DMS53 (cell line): ENCODE data around the gene RAMACL.

Experiments
- DNase-seq: peaks from one replicate; lab custom pipeline; 2025; lab: John Stamatoyannopoulos, UW

RAMACL gene

GRCh38 chr6:166618251-166618650, 31.8 kb upstream of the RAMACL start:
- DNase-seq, result no peak

DNA sequence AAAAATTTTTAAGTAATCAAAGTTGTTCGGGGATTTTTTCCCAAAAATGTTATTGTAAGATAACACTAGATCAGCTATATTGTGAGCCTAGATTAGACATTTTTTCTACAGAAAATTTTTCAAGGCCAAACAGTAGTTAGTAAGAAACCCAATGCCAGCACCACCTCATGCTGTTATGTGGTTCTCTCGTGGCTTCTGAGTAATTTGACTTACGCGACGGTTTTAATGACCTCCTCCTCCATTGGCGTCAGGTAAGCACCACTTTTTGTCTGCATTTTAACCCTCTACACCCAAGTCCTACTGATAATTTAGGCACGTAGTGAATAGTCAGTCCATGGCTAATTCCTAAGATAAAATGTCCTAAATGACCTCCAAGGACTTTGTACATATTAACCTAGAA, 30.9 kb upstream of the RAMACL start:
- no peak for DNase-seq

DNA sequence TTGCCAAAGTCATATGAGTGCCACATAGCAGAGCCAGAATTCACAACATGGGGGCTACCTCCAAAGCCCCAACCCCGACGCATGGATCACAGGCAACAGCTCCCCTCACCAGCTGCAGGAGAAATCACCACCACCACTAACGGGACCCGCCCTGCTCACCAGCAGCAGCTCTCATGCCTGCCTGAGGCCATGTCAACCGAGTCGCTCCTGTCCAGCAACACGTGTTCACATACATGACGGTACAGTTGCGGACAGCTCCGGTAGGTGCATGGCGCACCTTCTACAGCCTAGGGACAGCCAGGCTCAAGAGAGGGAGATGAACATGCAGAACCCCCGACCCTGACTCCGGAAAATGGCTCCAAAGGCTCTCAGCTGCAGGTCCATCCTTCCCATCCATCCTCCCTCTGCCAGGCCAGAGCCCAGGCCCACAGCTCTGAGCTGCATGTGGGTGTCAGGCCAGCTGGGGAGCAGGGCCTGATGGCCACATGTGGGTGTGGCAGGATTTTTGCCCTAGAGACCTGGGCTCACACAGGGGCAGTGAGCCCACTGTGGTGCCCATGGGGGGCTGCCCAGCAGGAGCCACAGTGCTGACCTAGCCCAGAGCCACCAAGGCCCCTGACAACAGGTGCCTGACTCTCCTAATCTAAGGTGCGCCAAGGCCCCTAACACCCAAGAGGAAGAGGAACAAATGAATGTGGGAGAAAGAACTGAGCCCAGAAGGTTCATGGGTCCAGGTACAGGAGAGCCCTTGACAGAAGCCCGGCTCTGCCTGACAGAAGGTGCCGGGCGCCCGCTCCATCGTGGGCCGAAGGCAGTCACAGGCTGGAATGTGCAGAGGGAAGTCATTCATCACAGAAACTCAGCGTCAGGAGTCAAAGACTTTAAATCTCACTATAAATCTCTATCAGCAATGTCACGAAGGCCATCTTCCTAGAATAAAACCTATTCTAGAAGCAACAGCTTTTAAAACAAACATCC, 30.1 kb upstream of the RAMACL start:
- DNase-seq, result no peak

DNA sequence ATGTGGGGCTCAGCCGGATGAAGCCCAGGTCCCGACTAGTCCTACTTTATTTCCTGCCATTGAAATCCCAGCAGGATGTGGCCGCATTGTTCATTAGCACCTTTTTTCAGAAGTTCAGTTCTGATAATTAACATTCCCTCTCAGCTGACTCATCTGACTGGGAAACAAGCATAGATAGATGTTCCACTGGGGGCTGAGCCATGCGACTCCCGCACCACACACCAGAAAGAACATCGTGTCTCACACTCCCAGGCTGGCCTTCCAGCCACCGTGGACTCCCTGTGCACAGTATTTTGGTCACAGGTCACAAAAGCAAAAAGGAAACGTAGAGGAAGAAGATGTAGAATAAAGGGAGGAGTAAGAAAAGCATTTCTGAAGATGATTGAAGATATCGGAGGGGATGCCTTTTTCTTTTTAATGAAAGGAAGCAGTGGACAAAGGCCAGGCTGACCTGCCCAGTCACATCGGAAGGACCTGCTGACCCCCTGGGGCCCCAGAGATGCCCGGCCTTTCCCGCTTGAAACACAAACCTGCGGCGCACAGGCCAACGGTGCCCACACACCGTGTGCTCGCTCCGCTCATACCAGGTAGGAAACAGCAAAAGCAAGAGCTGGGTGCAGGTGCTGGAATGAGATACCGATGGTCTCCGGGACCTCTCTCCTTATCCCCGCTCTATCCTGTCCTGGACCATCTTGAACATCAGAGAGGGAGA, 28.7 kb upstream of the RAMACL start:
- DNase-seq, result no peak

- DNase-seq, result no peak
Observed at GRCh38 chr6:166614589-166614988, 28.1 kb upstream of the RAMACL start.

DNA sequence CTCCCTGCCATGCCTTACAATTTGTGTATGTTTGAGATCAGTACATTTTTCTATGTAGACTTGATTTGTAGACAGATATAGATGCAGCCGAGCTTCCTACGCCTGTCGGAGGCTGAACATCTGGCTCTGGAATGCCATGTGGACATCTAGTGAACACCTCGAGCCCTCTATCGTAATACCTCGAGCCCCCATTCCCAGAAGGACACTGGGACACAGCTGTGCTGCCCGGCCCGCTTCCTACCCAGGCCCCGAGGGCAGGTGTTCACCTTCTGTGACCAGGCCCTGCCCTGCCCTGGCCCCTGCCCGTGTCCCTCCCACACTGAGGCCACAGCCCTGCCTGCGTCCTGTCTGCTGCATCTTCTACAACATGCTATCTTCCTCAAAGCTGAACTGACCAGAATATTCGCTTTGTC, 27.7 kb upstream of the RAMACL start:
- no peak for DNase-seq

DNA sequence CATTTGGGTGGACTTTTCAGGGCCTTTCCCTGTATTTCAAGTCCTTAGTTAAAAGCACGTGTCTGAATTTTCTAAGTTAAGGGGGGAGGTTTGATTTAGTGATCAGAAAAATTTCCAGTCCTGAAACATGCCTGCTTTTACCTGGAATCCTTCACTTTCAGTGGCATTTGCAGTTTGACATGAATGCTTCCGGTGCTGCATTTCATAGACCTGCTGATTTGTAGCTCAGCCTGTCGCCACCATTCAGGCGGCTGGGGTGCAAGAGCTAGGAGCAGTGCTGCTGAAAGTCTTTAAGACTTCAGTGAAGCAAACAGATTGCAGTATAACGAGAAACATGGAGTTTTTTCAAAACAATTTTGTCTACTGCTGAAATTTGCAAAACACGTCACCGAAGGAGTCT, 26.5 kb upstream of the RAMACL start:
- DNase-seq, result no peak

- DNase-seq, result no peak
Observed at GRCh38 chr6:166612471-166612881, 26.0 kb upstream of the RAMACL start.

- no peak for DNase-seq
Observed at GRCh38 chr6:166611631-166612030, 25.2 kb upstream of the RAMACL start.

- no peak for DNase-seq
Observed at GRCh38 chr6:166610069-166610468, 23.6 kb upstream of the RAMACL start.

DNA sequence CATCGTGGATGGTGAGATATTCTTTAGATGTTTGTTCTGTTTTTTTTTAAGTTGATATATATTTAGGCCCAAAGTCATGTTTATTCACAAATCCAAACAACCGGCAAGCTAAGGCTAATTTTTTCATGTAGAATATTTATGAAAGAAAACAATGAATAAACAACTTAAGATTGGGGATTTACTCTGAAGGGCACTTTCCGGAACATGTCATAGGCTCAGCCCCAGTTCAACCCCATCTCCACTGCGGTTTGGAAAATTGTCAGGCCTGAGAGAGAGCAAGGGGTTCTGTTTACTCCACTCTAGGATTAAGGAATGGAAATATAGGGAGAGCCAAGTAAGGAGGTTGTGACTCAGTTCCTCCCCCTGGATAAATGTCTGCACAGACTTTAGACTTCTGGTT, 22.3 kb upstream of the RAMACL start:
- DNase-seq, result no peak

DNA sequence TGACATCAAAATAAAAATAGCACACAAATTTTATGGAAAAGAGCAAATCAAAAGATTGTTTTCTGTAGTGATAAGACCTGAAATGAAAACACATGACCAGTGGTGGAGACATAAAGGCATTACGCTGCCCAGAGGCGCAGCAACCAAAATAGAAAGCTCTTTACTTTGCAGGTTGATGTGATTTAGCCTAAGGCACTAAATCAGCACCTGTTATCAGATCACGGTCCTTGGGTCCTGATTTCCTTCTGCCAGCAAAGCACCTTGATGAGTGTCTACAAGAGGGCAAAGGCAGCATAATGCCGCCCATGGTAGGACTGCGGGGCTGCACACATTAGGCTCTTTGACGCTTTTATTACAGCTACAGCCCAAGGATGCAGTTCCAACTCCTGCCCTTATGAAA, 19.3 kb upstream of the RAMACL start:
- DNase-seq, result no peak

DNA sequence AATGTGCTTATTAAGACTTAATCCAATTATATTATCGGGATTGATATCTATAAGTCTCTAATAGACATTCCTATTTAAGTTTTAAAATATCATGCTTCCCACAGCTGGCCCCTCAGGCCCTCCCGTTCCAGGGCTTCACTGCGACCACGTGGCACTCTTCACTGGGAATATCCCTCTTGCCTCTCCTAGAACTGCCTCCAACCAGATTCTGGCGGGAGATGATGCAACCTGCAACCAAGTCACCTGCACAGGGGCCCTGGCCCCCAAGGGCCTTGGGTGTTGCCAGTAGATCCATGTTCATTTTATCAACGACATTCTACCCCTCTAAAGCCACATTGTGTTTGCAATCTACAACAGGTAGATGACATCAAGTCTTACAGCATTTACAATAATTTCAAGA, 18.4 kb upstream of the RAMACL start:
- no peak for DNase-seq

- DNase-seq, result no peak
Observed at GRCh38 chr6:166604328-166604727, 17.9 kb upstream of the RAMACL start.

GRCh38 chr6:166603043-166603690, 16.7 kb upstream of the RAMACL start:
- no peak for DNase-seq

DNA sequence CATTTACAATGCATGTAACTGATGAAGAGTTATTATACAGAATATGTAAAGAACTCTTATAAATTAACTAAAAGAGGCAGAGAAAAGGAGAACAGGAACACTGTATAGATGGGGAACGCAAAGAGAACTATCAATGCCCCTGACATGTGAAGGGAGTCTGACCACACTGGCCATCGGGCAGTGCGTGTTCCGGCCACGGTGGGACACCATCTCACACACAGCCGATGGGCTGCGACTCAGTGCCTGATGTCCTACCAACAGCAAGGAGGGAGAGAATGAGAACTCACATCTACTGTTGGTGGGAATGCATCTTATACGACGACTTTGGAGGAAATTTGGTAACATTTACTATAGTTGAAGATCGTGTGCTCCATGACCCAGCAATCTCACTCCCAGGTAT, 15.5 kb upstream of the RAMACL start:
- no peak for DNase-seq

GRCh38 chr6:166600931-166601330, 14.5 kb upstream of the RAMACL start:
- no peak for DNase-seq

- no peak for DNase-seq
Observed at GRCh38 chr6:166599205-166599604, 12.7 kb upstream of the RAMACL start.

DNA sequence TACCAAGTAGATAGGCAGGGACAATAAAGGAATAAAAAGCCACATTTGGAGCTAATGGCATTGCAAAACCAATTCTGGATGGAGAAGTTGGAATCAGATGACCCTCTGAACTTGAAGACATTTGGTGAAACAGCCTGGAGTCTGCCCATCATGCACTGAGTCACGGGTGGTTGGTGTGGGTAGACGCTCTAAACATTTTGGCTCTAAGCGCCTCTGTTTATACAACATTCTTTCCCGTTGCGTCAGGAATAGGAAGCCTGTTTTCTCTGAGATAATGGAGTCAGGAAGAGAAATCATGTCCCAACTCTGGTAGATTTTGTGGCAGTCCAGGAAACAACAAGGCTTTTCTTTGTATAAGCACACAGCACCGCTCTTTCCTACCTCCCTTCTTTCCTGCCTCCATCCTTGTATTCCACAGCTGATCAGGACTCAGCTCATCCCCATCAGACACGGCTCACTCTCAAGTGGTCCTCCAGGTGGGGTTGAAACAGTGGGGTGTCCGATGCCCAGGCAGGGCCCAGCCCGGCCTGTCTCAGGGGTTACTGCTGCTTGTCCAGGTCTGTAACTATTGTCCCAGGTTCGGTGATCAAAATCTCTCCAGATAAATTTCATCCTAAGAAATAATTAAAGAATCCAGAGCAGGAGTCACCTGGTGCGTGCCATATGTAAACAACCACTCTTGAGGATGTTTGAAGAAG, 12.1 kb upstream of the RAMACL start:
- no peak for DNase-seq

DNA sequence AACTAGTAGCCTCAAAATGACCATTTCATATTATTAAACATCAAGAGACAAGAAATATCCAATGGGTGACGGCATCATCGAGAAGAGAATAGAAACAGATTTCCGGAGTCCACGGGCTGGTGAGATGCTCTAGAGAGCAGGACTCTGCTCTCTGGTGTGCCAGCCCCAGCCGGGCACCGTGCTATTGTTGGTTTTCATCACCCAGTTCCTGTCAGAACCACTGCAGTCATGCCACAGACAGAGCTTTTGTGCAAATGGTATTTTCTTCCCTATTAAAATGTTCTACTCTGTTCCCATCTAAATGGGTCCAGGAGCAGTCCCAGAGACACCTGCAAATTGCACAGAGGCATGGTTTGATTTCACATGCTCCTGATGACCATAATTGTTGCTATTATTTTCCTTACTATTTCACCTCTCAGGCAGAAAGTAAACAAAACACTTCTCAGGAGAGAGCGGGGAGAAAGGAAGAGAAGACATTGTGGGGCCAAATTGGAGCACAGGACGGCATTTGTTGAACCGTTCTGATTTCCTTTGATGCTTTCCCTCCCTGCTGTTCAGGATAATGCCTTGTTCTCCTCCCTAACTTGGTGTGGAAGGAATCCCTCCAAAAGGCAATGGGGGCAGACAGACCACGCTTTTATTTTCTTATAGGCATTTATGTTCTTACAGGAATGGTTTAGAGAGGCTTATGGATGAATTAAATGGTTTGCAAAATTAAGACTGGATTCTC, 11.4 kb upstream of the RAMACL start:
- DNase-seq, result no peak

DNA sequence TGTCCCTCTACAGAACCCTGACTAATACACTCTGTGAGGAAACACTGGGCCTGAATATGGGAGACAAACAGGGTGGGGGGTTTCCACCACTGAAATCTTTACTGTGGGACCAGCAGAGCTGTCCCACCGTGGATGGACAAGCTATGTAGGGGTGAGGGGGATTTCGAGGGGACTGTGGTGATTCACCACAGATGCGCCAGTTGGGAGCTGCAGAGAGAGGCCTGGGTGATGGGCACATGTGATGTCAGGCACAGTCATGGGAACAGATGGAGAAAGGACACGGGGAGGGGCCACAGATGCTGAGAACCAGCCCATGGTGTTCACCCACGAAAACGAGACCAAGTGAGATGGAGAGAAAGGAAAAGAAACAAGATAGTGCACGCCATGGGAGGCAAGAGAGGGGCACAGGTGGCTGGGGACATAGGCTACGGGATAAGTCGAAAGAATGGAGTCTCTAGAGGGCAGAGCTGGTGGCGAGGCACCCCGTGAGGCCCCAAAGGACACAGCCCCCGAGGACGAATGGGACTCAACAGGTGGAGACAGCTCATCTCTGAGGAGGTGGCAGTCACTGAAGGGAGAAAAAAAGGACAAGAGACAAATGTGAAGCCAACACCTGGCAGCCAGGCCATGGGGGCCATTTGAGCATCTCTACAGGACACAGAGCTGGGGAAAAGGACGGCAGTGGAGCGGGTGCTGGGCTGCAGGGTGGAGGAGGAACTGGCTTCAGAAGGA, 10.5 kb upstream of the RAMACL start:
- DNase-seq, result no peak
